HepG2 (cell line): ENCODE data around the gene CHCHD1. TPM values are rescaled to one million over a fixed set of nuclear protein-coding genes. Genes with fewer than 3 reads are reported as not detected.
A peak's percentile ranks its signal among the peaks of the same experiment; 100 is the strongest.

Source experiments
- DR1 ChIP-seq: sonication (generic); formaldehyde crosslinking; IDR thresholded peaks from 2 replicates; pipeline ENCODE4 v1.8.0; 2021; ENCODE audit warnings: mild to moderate bottlenecking, missing genetic modification reagents, inconsistent platforms
- HOXA5 ChIP-seq: sonication (generic); formaldehyde crosslinking; IDR thresholded peaks from 2 replicates; pipeline ENCODE4 v1.4.0; 2020; ENCODE audit warnings: missing genetic modification reagents
- KDM4B ChIP-seq: sonication (generic); formaldehyde crosslinking; IDR thresholded peaks from 2 replicates; pipeline ENCODE4 v1.4.0; 2020; ENCODE audit warnings: missing genetic modification reagents
- MIXL1 ChIP-seq: IDR thresholded peaks from 2 replicates; pipeline ENCODE4 v1.6.1; 2016
- NR0B2 ChIP-seq: sonication (generic); formaldehyde crosslinking; IDR thresholded peaks from 2 replicates; pipeline ENCODE4 v1.4.0; 2020; ENCODE audit warnings: mild to moderate bottlenecking, missing genetic modification reagents
- PHF20 ChIP-seq: sonication (generic); formaldehyde crosslinking; IDR thresholded peaks from 2 replicates; pipeline ENCODE4 v1.5.0; 2020; ENCODE audit warnings: mild to moderate bottlenecking, missing genetic modification reagents
- POGK ChIP-seq: sonication (generic); formaldehyde crosslinking; conservative IDR thresholded peaks from 2 replicates; pipeline ENCODE4 v1.8.0; 2022; ENCODE audit warnings: mild to moderate bottlenecking, moderate library complexity, missing genetic modification reagents
- SIN3B ChIP-seq: fragments of 150-350 bp; IDR thresholded peaks from 2 replicates; pipeline ENCODE4 v1.6.1; 2014; ENCODE audit warnings: low read length
- THAP11 ChIP-seq: IDR thresholded peaks from 2 replicates; pipeline ENCODE4 v1.6.1; 2016; ENCODE audit warnings: missing biosample characterization, missing genetic modification reagents
- ZIK1 ChIP-seq: sonication (generic); formaldehyde crosslinking; IDR thresholded peaks from 2 replicates; pipeline ENCODE4 v1.5.0; 2020; ENCODE audit warnings: mild to moderate bottlenecking, low read depth, missing genetic modification reagents, borderline replicate concordance
- ZNF207 ChIP-seq: fragments of 450-650 bp; IDR thresholded peaks from 2 replicates; pipeline ENCODE4 v1.6.1; 2016; ENCODE audit warnings: antibody characterized with exemption, borderline replicate concordance
- ZNF292 ChIP-seq: sonication (generic); formaldehyde crosslinking; IDR thresholded peaks from 2 replicates; pipeline ENCODE4 v1.8.1; 2022; ENCODE audit warnings: mild to moderate bottlenecking, low read depth, missing genetic modification reagents, borderline replicate concordance
- ZNF589 ChIP-seq: sonication (generic); formaldehyde crosslinking; conservative IDR thresholded peaks from 2 replicates; pipeline ENCODE4 v1.8.0; 2022; ENCODE audit warnings: mild to moderate bottlenecking, moderate library complexity, missing genetic modification reagents
- ZNF619 ChIP-seq: sonication (generic); formaldehyde crosslinking; IDR thresholded peaks from 2 replicates; pipeline ENCODE4 v1.4.0; 2020; ENCODE audit warnings: mild to moderate bottlenecking, missing genetic modification reagents
- ZNF7 ChIP-seq: IDR thresholded peaks from 2 replicates; pipeline ENCODE4 v1.6.1; 2016; ENCODE audit warnings: missing biosample characterization, missing genetic modification reagents
- polyA plus RNA-seq, 8 experiments: library from polyadenylated mRNA; depleted of rRNA in 3 of 8; stranded (reverse) in 7 of 8; unstranded in 1 of 8; fragments of >200 nt; fragmentation: Illumina TruSeq in 4 of 8; extraction: Trizol in 4 of 8; gene quantifications; 2 replicates each; pipeline versions ENCODE4 v1.2.1 to v1.2.3, GENCODE V29; 2011 to 2016; ENCODE audit warnings: low read depth in 4 of 8, missing spikeins in 1 of 8, mixed read lengths in 1 of 8; ENCODE audit not compliant: insufficient read depth in 1 of 8
- total RNA-seq, 5 experiments: library from RNA; depleted of rRNA; stranded (reverse); fragments of >200 nt; fragmentation: Illumina TruSeq; extraction: Trizol; gene quantifications; 2 replicates each; pipeline ENCODE4 v1.2.3, GENCODE V29; 2016; ENCODE audit warnings: low read depth in 1 of 5
- TF ChIP-seq, protein P1 (sequence below): sonication (generic); formaldehyde crosslinking; IDR thresholded peaks from 2 replicates; pipeline ENCODE4 v1.5.0; 2020; ENCODE audit warnings: mild to moderate bottlenecking, missing genetic modification reagents
- TF ChIP-seq, protein P2 (sequence below): sonication (generic); formaldehyde crosslinking; IDR thresholded peaks from 2 replicates; pipeline ENCODE4 v1.4.0; 2020; ENCODE audit warnings: mild to moderate bottlenecking, missing genetic modification reagents

Gene CHCHD1
- total and polyA plus RNA-seq, 2 of the 13 experiments (the other 11 are each of a cell fraction or from before 2014, with no cell fraction given): 36.9 to 71.2 TPM

GRCh38 chr10:73781879-73782748, at the start of gene CHCHD1 (continued):
- peak; percentile 58; the same call in 1 of the 2 replicates for TF ChIP-seq ZNF589 (CRISPR knock-in tag)
- TF ChIP-seq, protein P1, sequence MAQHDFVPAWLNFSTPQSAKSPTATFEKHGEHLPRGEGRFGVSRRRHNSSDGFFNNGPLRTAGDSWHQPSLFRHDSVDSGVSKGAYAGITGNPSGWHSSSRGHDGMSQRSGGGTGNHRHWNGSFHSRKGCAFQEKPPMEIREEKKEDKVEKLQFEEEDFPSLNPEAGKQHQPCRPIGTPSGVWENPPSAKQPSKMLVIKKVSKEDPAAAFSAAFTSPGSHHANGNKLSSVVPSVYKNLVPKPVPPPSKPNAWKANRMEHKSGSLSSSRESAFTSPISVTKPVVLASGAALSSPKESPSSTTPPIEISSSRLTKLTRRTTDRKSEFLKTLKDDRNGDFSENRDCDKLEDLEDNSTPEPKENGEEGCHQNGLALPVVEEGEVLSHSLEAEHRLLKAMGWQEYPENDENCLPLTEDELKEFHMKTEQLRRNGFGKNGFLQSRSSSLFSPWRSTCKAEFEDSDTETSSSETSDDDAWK (CRISPR knock-in tag): no peak
- TF ChIP-seq THAP11 (CRISPR knock-in tag): peak; percentile 95
- TF ChIP-seq, protein P2, sequence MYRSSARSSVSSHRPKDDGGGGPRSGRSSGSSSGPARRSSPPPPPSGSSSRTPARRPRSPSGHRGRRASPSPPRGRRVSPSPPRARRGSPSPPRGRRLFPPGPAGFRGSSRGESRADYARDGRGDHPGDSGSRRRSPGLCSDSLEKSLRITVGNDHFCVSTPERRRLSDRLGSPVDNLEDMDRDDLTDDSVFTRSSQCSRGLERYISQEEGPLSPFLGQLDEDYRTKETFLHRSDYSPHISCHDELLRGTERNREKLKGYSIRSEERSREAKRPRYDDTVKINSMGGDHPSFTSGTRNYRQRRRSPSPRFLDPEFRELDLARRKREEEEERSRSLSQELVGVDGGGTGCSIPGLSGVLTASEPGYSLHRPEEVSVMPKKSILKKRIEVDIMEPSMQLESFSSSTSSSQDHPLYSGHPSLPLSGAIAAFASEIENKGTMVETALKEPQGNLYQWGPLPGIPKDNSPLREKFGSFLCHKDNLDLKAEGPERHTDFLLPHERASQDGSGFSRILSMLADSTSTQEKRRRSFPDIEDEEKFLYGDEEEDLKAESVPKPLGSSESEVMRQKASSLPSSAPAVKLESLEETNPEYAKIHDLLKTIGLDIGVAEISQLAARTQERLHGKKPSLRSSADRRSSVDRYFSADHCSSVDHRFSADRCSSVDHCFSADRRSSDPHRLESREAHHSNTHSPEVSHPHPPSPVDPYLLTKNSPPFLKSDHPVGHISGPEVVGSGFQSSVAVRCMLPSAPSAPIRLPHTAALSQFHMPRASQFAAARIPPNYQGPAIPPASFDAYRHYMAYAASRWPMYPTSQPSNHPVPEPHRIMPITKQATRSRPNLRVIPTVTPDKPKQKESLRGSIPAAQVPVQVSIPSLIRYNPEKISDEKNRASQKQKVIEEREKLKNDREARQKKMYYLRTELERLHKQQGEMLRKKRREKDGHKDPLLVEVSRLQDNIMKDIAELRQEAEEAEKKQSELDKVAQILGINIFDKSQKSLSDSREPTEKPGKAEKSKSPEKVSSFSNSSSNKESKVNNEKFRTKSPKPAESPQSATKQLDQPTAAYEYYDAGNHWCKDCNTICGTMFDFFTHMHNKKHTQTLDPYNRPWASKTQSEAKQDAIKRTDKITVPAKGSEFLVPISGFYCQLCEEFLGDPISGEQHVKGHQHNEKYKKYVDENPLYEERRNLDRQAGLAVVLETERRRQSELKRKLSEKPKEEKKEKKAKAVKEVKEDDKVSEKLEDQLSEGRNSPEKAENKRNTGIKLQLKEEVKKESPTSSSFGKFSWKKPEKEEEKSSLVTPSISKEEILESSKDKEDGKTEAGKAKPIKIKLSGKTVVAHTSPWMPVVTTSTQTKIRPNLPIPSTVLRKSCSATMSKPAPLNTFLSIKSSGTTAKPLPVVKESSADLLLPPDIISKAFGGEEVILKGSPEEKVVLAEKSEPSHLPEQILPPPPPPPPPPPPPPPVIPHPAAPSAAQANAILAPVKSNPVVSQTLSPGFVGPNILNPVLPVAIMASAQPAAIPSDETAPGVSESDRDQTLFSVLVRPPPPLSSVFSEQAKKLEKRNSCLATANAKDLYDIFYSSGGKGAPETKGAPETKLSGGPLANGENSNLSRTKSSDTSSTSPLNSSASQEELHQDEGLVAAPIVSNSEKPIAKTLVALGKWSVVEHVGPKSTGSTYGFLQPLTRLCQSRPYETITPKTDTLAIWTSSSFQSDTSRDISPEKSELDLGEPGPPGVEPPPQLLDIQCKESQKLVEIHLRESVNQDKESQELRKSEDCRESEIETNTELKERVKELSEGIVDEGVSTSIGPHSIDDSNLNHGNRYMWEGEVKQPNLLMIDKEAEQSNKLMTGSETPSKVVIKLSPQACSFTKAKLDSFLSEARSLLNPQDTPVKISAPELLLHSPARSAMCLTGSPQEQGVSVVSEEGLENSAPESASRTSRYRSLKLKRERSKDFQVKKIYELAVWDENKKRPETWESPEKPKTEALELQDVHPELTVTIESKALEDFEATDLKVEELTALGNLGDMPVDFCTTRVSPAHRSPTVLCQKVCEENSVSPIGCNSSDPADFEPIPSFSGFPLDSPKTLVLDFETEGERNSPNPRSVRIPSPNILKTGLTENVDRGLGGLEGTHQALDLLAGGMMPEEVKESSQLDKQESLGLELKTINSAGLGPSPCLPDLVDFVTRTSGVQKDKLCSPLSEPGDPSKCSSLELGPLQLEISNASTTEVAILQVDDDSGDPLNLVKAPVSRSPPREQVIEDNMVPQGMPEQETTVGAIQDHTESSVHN (CRISPR knock-in tag): no peak
- peak; percentile 34; the same call in 1 of the 2 replicates for TF ChIP-seq DR1 (CRISPR knock-in tag)
- peak; percentile 62; the same call in 1 of the 2 replicates for TF ChIP-seq HOXA5
- TF ChIP-seq MIXL1 (CRISPR knock-in tag): no peak; the same call in 1 of the 2 replicates
- no peak; the same call in none of the 2 replicates for TF ChIP-seq KDM4B (CRISPR knock-in tag)
- TF ChIP-seq ZIK1 (CRISPR knock-in tag): no peak
- no peak for TF ChIP-seq ZNF619 (CRISPR knock-in tag)
- TF ChIP-seq ZNF292 (CRISPR knock-in tag): no peak
- no peak; the same call in 1 of the 2 replicates for TF ChIP-seq NR0B2 (CRISPR knock-in tag)
- 0 out of 2 replicates have a peak, but pooled peaks have one; percentile 40 for TF ChIP-seq POGK
- TF ChIP-seq ZNF7 (CRISPR knock-in tag): no peak
- TF ChIP-seq PHF20 (CRISPR knock-in tag): peak; percentile 89
- TF ChIP-seq SIN3B: peak; percentile 66; the same call in 1 of the 2 replicates
- no peak for TF ChIP-seq ZNF207
